ENCODE data around the gene PIK3CG.

DNA sequence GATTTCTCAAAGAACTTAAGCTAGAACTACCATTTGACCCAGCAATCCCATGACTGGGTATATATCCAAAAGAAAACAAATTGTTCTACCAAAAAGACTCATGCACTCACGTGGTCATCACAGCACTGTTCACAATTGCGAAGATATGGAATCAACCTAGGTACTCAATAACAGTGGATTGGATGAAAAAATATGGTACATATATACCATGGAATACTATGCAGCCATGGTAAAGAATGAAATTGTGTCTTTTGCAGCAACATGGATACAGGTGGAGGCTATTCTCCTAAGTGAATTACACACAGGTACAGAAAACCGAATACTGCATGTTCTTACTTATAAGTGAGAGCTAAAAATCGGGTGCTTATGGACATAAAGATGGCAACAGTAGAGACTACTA, 61.8 kb downstream of the PIK3CG start:
- TF ChIP-seq, protein P1, sequence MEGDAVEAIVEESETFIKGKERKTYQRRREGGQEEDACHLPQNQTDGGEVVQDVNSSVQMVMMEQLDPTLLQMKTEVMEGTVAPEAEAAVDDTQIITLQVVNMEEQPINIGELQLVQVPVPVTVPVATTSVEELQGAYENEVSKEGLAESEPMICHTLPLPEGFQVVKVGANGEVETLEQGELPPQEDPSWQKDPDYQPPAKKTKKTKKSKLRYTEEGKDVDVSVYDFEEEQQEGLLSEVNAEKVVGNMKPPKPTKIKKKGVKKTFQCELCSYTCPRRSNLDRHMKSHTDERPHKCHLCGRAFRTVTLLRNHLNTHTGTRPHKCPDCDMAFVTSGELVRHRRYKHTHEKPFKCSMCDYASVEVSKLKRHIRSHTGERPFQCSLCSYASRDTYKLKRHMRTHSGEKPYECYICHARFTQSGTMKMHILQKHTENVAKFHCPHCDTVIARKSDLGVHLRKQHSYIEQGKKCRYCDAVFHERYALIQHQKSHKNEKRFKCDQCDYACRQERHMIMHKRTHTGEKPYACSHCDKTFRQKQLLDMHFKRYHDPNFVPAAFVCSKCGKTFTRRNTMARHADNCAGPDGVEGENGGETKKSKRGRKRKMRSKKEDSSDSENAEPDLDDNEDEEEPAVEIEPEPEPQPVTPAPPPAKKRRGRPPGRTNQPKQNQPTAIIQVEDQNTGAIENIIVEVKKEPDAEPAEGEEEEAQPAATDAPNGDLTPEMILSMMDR (conservative IDR thresholded peaks at IDR 0.05 in 1 of 2, IDR thresholded peaks at IDR 0.05 in 1 of 2; ENCODE audit: low read depth in 1 of 2, low read length in 2 of 2), result no peak
- TF ChIP-seq EZH2 (IDR thresholded peaks at IDR 0.05; ENCODE audit: low read length, missing control alignments), result no peak

All from fibroblast of lung (primary cell).